ENCODE results near the gene MPV17. TPM values are rescaled to one million over a fixed set of nuclear protein-coding genes. Genes with fewer than 3 reads are reported as not detected.

Gene MPV17
- total RNA-seq, 1 donor from 2014 or later = 71.4 TPM

- TF ChIP-seq EZH2 (IDR thresholded peaks at IDR 0.05) (no peak), EZH2phosphoT487 (IDR thresholded peaks at IDR 0.05) (no peak), CTCF (IDR thresholded peaks at IDR 0.05) (no peak)
- Histone ChIP-seq H3K27me3 (no peaks in the 10 kb centered on the region), H3K9me3 (ENCODE audit: low read depth) (no peaks in the 10 kb centered on the region), H3K4me1 (no peaks in the 10 kb centered on the region), H4K20me1 (ENCODE audit: low read depth) (peaks cover 58% of the 10 kb centered on the region), H3K27ac (no peak overlapping the region), H3K9ac (no peak overlapping the region), H3K4me2 (no peak overlapping the region), H3K79me2 (ENCODE audit: low read depth) (peaks cover 99% of the 10 kb centered on the region), H3K36me3 (no peaks in the 10 kb centered on the region), H3F3A (ENCODE audit: low read depth) (peaks cover 5% of the 10 kb centered on the region), H2AFZ (replicated peaks) (no peak overlapping the region), H3K4me3 (no peak overlapping the region)
- Mint-ChIP-seq H3K9me3 (no peaks in the 10 kb centered on the region), H3K4me3 (no peak overlapping the region), H3K36me3 (no peaks in the 10 kb centered on the region), H3K4me1 (peaks cover 13% of the 10 kb centered on the region), H3K27ac (no peak overlapping the region), H3K27me3 (ENCODE audit: insufficient read depth, low read depth) (no peaks in the 10 kb centered on the region)
- DNase-seq (ENCODE audit: low spot score) = no peak
These were observed 27.3 kb upstream of the MPV17 start for GRCh38 chr2:27350106-27350693.

GRCh38 chr2:27347641-27348040 is 24.7 kb upstream of the MPV17 start:
- H3K4me1 Mint-ChIP-seq = no peaks in the 10 kb centered on the region
- Histone ChIP-seq H3K9me3 (ENCODE audit: low read depth) (no peaks in the 10 kb centered on the region), H3K36me3 (no peaks in the 10 kb centered on the region), H3K9ac (no peak overlapping the region), H3K79me2 (ENCODE audit: low read depth) (peaks cover 95% of the 10 kb centered on the region), H2AFZ (replicated peaks) (no peak overlapping the region), H3K4me3 (no peak overlapping the region), H4K20me1 (ENCODE audit: low read depth) (peaks cover 54% of the 10 kb centered on the region), H3K27me3 (no peaks in the 10 kb centered on the region), H3F3A (ENCODE audit: low read depth) (peaks cover 5% of the 10 kb centered on the region), H3K4me1 (no peaks in the 10 kb centered on the region), H3K4me2 (no peak overlapping the region), H3K27ac (no peak overlapping the region)
- no peaks in the 10 kb centered on the region for H3K27me3 Mint-ChIP-seq (ENCODE audit: insufficient read depth, low read depth)
- H3K4me3 Mint-ChIP-seq = no peak overlapping the region
- H3K27ac Mint-ChIP-seq = no peak overlapping the region
- no peaks in the 10 kb centered on the region for H3K9me3 Mint-ChIP-seq
- TF ChIP-seq EZH2 (IDR thresholded peaks at IDR 0.05) (no peak), EZH2phosphoT487 (IDR thresholded peaks at IDR 0.05) (no peak), CTCF (IDR thresholded peaks at IDR 0.05) (no peak)
- DNase-seq (ENCODE audit: low spot score) = no peak
- peaks cover 2% of the 10 kb centered on the region for H3K36me3 Mint-ChIP-seq

- Histone ChIP-seq H3K9me3 (ENCODE audit: low read depth) (no peaks in the 10 kb centered on the region), H3K4me1 (no peaks in the 10 kb centered on the region), H4K20me1 (ENCODE audit: low read depth) (no peaks in the 10 kb centered on the region), H3K79me2 (ENCODE audit: low read depth) (no peaks in the 10 kb centered on the region), H2AFZ (replicated peaks) (no peak overlapping the region), H3K27ac (no peak overlapping the region), H3K36me3 (peaks cover 6% of the 10 kb centered on the region), H3K4me3 (no peak overlapping the region), H3K4me2 (no peak overlapping the region), H3F3A (ENCODE audit: low read depth) (no peaks in the 10 kb centered on the region), H3K9ac (no peak overlapping the region), H3K27me3 (no peaks in the 10 kb centered on the region)
- no peak for DNase-seq (ENCODE audit: low spot score)
- Mint-ChIP-seq H3K27me3 (ENCODE audit: insufficient read depth, low read depth) (peaks cover 5% of the 10 kb centered on the region), H3K36me3 (peaks cover 27% of the 10 kb centered on the region), H3K27ac (no peak overlapping the region), H3K4me1 (no peaks in the 10 kb centered on the region), H3K4me3 (no peak overlapping the region), H3K9me3 (no peaks in the 10 kb centered on the region)
- TF ChIP-seq CTCF (IDR thresholded peaks at IDR 0.05) (no peak), EZH2 (IDR thresholded peaks at IDR 0.05) (no peak), EZH2phosphoT487 (IDR thresholded peaks at IDR 0.05) (no peak)
These were observed 13.3 kb upstream of the MPV17 start for GRCh38 chr2:27336173-27336572.
